HG03565 (cell line): ENCODE measurements around the gene NDUFAF4.
A peak's percentile ranks its signal among the peaks of the same experiment; 100 is the strongest.

ENCODE experiments used
- ATAC-seq: cut with Tn5 transposase; IDR thresholded peaks from one replicate; pipeline ENCODE4 v1.9.1; 2021; ENCODE audit warnings: mild to moderate bottlenecking, moderate library complexity; ENCODE audit not compliant: unreplicated experiment

Gene NDUFAF4

DNA sequence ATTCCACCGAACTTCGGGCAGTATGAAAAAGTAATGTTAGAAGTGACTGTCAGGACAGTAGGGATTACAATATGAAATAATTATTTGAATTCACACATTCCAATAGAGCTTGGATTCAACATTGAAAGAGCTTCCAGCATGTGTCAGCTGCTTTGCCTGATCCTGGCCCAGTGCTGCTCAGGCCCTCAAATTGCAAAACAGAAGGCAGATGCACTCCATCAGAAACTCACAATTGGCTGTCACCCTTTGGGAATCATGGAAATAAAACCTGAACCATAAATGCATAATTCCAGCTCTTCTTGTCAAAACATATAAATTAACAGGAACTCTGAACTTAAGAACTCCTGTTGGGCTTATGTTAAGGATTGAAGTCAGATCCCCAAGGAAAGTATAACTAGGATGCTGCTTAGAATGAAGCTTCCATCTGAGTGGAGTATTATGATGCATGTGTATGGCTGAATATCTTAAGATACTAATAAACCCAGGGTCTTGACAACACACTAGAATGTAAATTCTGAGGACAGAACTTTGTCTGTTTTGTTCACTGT, 1.8 kb upstream of the NDUFAF4 start:
- ATAC-seq: no peak

DNA sequence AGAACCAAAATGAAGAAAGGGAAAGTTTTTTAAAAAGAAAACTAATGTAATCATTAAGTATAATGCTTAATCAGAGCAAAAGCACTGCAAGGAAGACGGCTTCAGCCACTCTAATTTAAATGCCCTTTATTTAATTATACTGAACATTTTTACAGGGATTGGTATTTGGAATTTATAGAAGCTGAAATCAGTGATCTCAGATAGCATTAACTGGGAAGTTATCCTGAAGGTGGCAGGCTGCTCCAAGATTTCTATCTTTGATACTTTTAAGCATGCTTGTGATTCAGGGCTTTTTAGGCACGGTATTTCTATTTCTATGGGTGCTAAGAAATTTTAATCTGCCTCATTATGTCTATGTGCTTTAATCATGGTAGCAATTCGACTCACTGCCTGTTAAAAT, 1.3 kb upstream of the NDUFAF4 start:
- no peak for ATAC-seq

DNA sequence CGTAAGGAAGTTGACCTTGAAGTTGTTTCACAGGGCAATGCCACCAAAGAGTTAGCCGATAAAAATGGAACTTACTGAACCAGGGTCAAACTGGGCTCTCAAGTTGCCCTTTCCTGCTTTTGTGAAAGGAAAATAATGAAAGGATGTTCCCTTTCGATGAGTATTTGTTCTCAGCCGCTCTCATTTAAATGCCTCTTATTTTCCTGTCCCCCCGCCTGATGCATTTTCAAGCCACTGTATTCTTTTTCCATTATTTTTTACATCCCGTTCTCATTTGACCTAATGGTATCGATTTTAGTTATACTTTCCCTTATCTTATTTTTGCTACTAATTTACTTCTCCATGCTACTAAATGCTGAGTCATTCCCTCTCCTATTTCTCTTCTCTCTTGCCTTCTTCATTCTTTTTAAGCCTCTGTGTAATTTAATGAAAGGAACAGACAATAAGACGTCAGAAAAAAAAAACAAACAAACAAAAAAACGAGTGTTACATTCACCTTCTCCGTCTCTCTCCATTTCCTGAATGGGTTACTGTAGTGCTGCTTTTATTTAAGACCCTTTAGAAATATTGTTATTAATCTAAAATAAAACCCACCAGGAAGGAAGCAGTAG, 655 bp upstream of the NDUFAF4 start:
- no peak for ATAC-seq

DNA sequence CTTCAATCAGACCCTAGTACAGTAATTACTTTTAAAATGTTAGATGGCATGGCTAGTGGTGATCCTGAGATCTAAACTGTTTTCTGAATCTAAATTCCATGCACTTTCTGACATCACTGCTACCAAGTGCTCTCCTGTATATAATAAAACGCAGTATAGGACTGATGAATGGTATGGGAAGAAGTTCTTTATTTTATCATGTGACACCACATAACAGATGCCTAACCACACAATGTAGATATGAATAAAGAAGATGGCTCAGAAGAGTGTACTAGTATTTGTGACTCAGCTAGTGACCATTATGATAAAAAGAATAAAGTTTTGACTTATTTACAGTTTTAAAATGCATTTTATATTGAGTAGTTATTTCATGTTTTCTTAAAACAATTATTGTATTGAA, 8.5 kb downstream of the NDUFAF4 start:
- no peak for ATAC-seq

DNA sequence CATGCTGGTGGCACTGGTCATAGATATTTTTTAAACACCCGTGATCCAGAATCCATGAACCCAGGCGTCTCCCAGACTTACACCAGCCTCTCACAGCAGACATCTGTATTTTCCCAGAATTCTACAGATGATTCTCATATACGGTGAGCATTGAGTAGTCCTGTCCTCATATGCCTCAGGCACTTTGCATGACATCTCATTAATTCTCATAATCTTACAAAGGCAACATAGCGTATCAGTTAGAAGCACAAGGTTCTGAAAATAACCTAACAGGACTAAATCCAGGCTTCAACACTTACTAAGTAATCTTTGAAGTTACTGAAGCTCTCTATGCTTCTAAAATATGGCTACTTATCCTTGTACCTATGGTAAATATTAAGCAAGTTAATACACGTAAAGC, 8.9 kb downstream of the NDUFAF4 start:
- ATAC-seq: no peak

GRCh38 chr6:96886519-96886918, 11.2 kb downstream of the NDUFAF4 start:
- ATAC-seq: no peak

GRCh38 chr6:96885187-96885631, 12.5 kb downstream of the NDUFAF4 start:
- peak; percentile 94 for ATAC-seq

DNA sequence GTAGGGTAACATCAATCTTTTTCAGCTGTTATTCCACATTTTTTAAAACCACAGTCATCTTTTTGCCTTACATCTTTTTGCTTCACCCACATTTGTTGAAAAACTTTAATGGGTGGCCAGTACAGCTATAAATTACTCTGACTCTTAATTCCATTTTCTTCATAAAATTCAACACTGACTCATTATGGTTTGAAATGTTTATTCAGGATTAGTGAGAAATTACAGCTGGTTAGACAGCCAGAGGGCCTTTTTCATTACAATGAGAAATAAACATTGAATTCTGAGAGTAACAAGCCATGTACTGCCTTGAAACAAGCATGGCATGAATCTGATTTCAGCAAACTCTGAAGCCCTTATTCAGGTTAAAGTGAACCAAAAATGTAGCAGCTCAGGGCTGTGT, 19.5 kb downstream of the NDUFAF4 start:
- no peak for ATAC-seq

GRCh38 chr6:96876886-96877545, 20.7 kb downstream of the NDUFAF4 start:
- ATAC-seq: no peak

- no peak for ATAC-seq
Observed at GRCh38 chr6:96872976-96873375, 24.7 kb downstream of the NDUFAF4 start.

DNA sequence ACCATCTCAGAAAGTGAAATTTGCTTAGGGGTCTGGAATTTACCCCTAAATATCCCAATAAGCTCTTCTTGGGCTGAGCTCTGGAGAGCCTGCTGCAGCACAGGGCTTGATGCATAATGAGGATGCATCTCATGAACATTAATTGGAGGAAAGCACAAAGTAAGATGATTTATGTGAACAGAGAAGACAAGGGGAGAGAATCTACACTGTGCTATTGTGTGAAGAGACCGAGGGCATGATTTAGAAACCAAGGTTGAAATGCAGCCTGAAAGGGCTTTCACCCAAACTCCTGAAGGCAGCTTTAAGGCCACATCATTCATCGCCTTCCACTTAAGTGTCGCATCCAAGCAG, 32.7 kb downstream of the NDUFAF4 start:
- no peak for ATAC-seq

DNA sequence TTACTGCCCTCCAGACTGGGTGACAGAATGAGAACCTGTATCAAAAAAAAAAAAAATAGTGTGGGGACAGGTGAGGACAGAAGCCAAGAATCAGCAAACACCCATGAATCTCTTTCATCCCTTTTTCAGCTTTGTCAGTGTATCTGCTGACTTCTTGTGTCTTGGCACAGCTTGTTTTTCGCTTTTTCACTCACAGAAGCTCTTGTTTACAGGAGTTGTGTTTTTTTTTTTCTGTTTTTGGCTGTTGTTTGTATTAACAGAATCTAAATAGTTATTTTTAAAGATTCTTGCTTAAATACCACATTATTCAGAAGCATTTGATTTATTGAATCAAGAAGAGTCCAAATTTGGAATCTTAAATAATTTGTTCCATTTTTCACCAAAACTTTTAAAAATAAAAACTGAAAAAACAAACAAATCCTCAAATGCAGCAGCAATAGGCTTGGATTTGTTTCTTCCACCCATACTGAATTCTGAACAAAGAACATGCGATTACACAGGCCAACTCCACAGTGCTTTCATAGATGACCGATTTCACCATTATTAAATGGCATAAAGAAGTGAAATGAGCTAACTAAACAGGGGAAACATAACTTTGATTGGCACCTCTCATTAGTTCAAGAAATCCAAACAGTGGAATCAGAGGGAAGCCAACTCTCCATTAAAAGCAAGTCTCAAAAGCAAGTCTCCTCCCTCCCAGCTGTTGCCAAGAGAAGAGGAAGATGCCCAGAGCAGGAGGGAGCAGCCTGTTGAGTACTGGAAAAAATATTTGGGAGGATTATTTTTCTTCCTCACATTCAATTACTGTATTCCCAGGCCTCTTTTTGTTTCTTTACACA, 33.3 kb downstream of the NDUFAF4 start:
- ATAC-seq: no peak

GRCh38 chr6:96862560-96862959, 35.1 kb downstream of the NDUFAF4 start:
- ATAC-seq: no peak

DNA sequence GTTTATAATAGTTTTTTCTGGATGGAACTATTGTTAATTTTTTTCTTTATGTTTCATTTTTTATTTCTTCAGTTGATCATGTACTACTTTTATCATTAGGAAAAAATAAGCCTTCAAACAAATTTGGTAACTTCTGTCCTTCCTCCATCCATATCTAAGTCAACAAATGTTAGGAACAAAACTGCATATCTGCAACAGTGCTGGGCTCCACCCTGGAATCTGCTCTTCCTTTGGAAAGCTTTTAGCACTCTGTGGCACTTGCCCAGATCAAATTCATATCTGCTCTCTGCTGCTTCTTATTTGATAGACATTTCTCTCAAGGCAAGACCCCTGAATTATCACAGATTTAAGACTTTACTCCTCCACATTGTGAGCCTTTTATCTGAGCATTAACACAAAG, 36.1 kb downstream of the NDUFAF4 start:
- no peak for ATAC-seq

DNA sequence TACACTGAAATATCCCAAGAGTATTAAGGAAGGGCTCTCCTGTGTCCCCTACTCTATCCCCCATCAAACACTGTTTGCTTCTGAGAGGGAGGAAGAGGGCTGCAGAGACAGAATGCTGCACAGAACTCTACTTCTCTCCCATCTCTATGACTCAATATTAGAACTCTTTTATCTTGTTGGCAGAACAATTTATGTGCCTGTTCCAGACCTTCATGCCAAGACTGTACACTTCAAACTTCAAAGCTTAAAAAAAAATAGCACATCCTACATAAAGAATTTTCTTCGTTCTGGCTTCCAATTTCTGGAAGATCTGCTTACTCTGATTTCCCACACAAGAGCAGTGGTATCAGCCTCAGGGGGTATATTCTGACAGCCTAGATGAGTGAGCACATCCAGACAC, 40.8 kb downstream of the NDUFAF4 start:
- no peak for ATAC-seq

GRCh38 chr6:96853083-96853482, 44.6 kb downstream of the NDUFAF4 start:
- no peak for ATAC-seq

- no peak for ATAC-seq
Observed at GRCh38 chr6:96852605-96853004, 45.1 kb downstream of the NDUFAF4 start.

DNA sequence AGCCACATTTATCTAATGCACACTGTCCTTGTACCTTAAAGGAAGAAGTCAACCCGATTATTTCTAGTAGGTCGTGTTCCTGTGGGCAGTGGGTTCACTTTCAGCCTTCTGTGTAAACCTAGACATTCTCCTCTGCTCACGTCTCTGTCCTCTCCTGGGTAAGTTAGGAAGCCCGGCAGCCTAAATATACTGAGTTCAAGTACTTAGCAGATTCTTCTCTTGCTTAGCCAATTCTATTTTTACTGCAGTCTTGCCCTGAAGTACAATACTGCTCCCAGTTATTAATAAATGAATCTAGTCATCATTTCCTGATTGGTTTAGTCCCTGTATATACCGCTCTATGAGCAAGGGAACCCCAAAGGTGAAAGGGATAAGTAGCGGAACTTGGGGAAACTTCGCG, 45.8 kb downstream of the NDUFAF4 start:
- no peak for ATAC-seq

GRCh38 chr6:96849615-96850014, 48.1 kb downstream of the NDUFAF4 start:
- ATAC-seq: no peak

- no peak for ATAC-seq
Observed at GRCh38 chr6:96844530-96844929, 53.2 kb downstream of the NDUFAF4 start.

GRCh38 chr6:96841345-96841744, 56.3 kb downstream of the NDUFAF4 start:
- ATAC-seq: no peak
